Trophoblast cell (in vitro differentiated cells and primary cell): ENCODE data around the gene GBE1.

Source experiments
- DNase-seq, 2 donors: peaks; one replicate each; pipeline ENCODE4 v3.0.0-alpha.2; 2016
- H2AFZ ChIP-seq: 2 replicates; pipeline ENCODE4 v1.6.1; 2013; ENCODE audit warnings: low read length, moderate library complexity, mild to moderate bottlenecking; ENCODE audit not compliant: insufficient read depth, poor library complexity
- H2AK5ac ChIP-seq: 2 replicates; pipeline ENCODE4 v1.6.1; 2013; ENCODE audit warnings: mild to moderate bottlenecking, low read length
- H2BK120ac ChIP-seq: 2 replicates; pipeline ENCODE4 v1.6.1; 2013; ENCODE audit warnings: low read length, mild to moderate bottlenecking, moderate library complexity; ENCODE audit not compliant: insufficient read depth, poor library complexity
- H2BK12ac ChIP-seq: 2 replicates; pipeline ENCODE4 v1.6.1; 2013; ENCODE audit warnings: mild to moderate bottlenecking, low read length, moderate library complexity
- H2BK5ac ChIP-seq: 2 replicates; pipeline ENCODE4 v1.6.1; 2013; ENCODE audit warnings: low read length, low read depth, moderate library complexity, mild to moderate bottlenecking; ENCODE audit not compliant: poor library complexity
- H3K14ac ChIP-seq: 2 replicates; pipeline ENCODE4 v1.6.1; 2013; ENCODE audit warnings: mild to moderate bottlenecking, low read length
- H3K18ac ChIP-seq: 2 replicates; pipeline ENCODE4 v1.6.1; 2013; ENCODE audit warnings: mild to moderate bottlenecking, low read length
- H3K23ac ChIP-seq: 2 replicates; pipeline ENCODE4 v1.6.1; 2013; ENCODE audit warnings: low read length
- H3K27ac ChIP-seq: 2 replicates; pipeline ENCODE4 v1.5.1; 2013; ENCODE audit warnings: low read depth, mild to moderate bottlenecking, inconsistent platforms, low read length, moderate library complexity
- H3K27me3 ChIP-seq: 2 replicates; pipeline ENCODE4 v1.6.1; 2013; ENCODE audit warnings: inconsistent platforms, mild to moderate bottlenecking, low read length, moderate library complexity; ENCODE audit not compliant: insufficient read depth
- H3K36me3 ChIP-seq, 2 experiments: 1 replicate in 1 of 2; 2 replicates in 1 of 2; pipeline ENCODE4 v1.6.1; 2013; ENCODE audit warnings: low read length in 2 of 2, mild to moderate bottlenecking in 2 of 2, moderate library complexity in 1 of 2; ENCODE audit not compliant: insufficient read depth in 2 of 2, control insufficient read depth in 1 of 2
- H3K4ac ChIP-seq: 2 replicates; pipeline ENCODE4 v1.6.1; 2013; ENCODE audit warnings: low read depth, mild to moderate bottlenecking, low read length, moderate library complexity
- H3K4me1 ChIP-seq, 2 experiments: 1 replicate in 1 of 2; 2 replicates in 1 of 2; pipeline ENCODE4 v1.6.1; 2013; ENCODE audit warnings: low read length in 2 of 2, mild to moderate bottlenecking in 2 of 2, moderate library complexity in 1 of 2; ENCODE audit not compliant: insufficient read depth in 2 of 2, control insufficient read depth in 1 of 2
- H3K4me2 ChIP-seq: 2 replicates; pipeline ENCODE4 v1.6.1; 2013; ENCODE audit warnings: inconsistent platforms, mild to moderate bottlenecking, low read length, moderate library complexity
- H3K4me3 ChIP-seq: 2 replicates; pipeline ENCODE4 v1.5.1; 2013; ENCODE audit warnings: mild to moderate bottlenecking, low read depth, low read length, inconsistent platforms
- H3K79me1 ChIP-seq: one replicate; pipeline ENCODE4 v1.6.1; 2013; ENCODE audit warnings: low read length
- H3K79me2 ChIP-seq: 2 replicates; pipeline ENCODE4 v1.6.1; 2013; ENCODE audit warnings: low read length, mild to moderate bottlenecking; ENCODE audit not compliant: control insufficient read depth, insufficient read depth, poor library complexity
- H3K9ac ChIP-seq: 2 replicates; pipeline ENCODE4 v1.6.1; 2013; ENCODE audit warnings: mild to moderate bottlenecking, low read length
- H3K9me3 ChIP-seq: 2 replicates; pipeline ENCODE4 v1.6.1; 2013; ENCODE audit warnings: low read depth, mild to moderate bottlenecking, control low read depth, inconsistent platforms, low read length; ENCODE audit not compliant: insufficient read depth
- H4K12ac ChIP-seq: 2 replicates; pipeline ENCODE4 v1.6.1; 2013; ENCODE audit warnings: low read depth, mild to moderate bottlenecking, low read length, moderate library complexity
- H4K8ac ChIP-seq: 2 replicates; pipeline ENCODE4 v1.6.1; 2013; ENCODE audit warnings: low read depth, mild to moderate bottlenecking, low read length, moderate library complexity
- H4K91ac ChIP-seq: one replicate; pipeline ENCODE4 v1.6.1; 2013; ENCODE audit warnings: low read depth, mild to moderate bottlenecking, low read length, moderate library complexity
- WGBS: extraction: QIAGEN DNeasy Blood & Tissue Kit; methylation state at CpG from one replicate; pipeline ENCODE4 v1.1.7; 2013; ENCODE audit warnings: missing lambda C conversion rate; ENCODE audit not compliant: insufficient read length, insufficient coverage; ENCODE audit errors: extremely low coverage; 5-methylcytosine and 5-hydroxymethylcytosine counted together

Gene GBE1

GRCh38 chr3:81668283-81668682 is 93.2 kb downstream of the GBE1 start:
- DNase-seq = no peak
- no peak overlapping the region for H4K12ac ChIP-seq
- H2BK120ac ChIP-seq = no peak overlapping the region
- H2AFZ ChIP-seq = no peak overlapping the region
- no peak overlapping the region for H3K18ac ChIP-seq
- no peaks in the 10 kb centered on the region for H3K4me1 ChIP-seq
- WGBS = no CpG with 5 or more reads among the region's 3 CpGs
- no peak overlapping the region for H2BK12ac ChIP-seq
- H3K27ac ChIP-seq = no peak overlapping the region
- H3K79me2 ChIP-seq = no peaks in the 10 kb centered on the region
- H4K91ac ChIP-seq = no peak overlapping the region
- no peaks in the 10 kb centered on the region for H3K36me3 ChIP-seq
- H2BK5ac ChIP-seq = no peak overlapping the region
- no peak overlapping the region for H3K4ac ChIP-seq
- no peaks in the 10 kb centered on the region for H3K27me3 ChIP-seq
- H3K79me1 ChIP-seq = no peaks in the 10 kb centered on the region
- no peak overlapping the region for H3K23ac ChIP-seq
- no peak overlapping the region for H2AK5ac ChIP-seq
- no peak overlapping the region for H3K4me3 ChIP-seq
- no peak overlapping the region for H4K8ac ChIP-seq
- H3K9me3 ChIP-seq = no peaks in the 10 kb centered on the region
- no peak overlapping the region for H3K14ac ChIP-seq
- no peak overlapping the region for H3K4me2 ChIP-seq
- no peak overlapping the region for H3K9ac ChIP-seq

GRCh38 chr3:81666502-81667121 is 94.8 kb downstream of the GBE1 start:
- H4K8ac ChIP-seq = no peak overlapping the region
- H2AK5ac ChIP-seq = no peak overlapping the region
- H3K14ac ChIP-seq = no peak overlapping the region
- no peak overlapping the region for H3K4ac ChIP-seq
- H3K79me1 ChIP-seq = no peaks in the 10 kb centered on the region
- H4K12ac ChIP-seq = no peak overlapping the region
- no peak overlapping the region for H3K23ac ChIP-seq
- no peak overlapping the region for H2BK120ac ChIP-seq
- no peak overlapping the region for H2BK12ac ChIP-seq
- no peaks in the 10 kb centered on the region for H3K79me2 ChIP-seq
- no peak overlapping the region for H3K9ac ChIP-seq
- DNase-seq = peak in 1 of 2 donors; percentile 47
- H3K4me2 ChIP-seq = no peak overlapping the region
- H4K91ac ChIP-seq = no peak overlapping the region
- H3K27me3 ChIP-seq = no peaks in the 10 kb centered on the region
- H3K4me3 ChIP-seq = no peak overlapping the region
- H3K36me3 ChIP-seq = no peaks in the 10 kb centered on the region
- no peak overlapping the region for H3K18ac ChIP-seq
- no peak overlapping the region for H2AFZ ChIP-seq
- H2BK5ac ChIP-seq = no peak overlapping the region
- H3K4me1 ChIP-seq = no peaks in the 10 kb centered on the region
- no peak overlapping the region for H3K27ac ChIP-seq
- no peaks in the 10 kb centered on the region for H3K9me3 ChIP-seq

- Histone ChIP-seq H2AK5ac (no peak overlapping the region), H3K4me2 (no peak overlapping the region), H3K36me3 (no peaks in the 10 kb centered on the region), H4K91ac (no peak overlapping the region), H3K9me3 (no peaks in the 10 kb centered on the region), H2BK120ac (no peak overlapping the region), H4K12ac (no peak overlapping the region), H3K18ac (no peak overlapping the region), H2AFZ (no peak overlapping the region), H3K23ac (no peak overlapping the region), H4K8ac (no peak overlapping the region), H3K79me1 (no peaks in the 10 kb centered on the region), H2BK12ac (no peak overlapping the region), H3K79me2 (no peaks in the 10 kb centered on the region), H3K14ac (no peak overlapping the region), H2BK5ac (no peak overlapping the region), H3K27me3 (no peaks in the 10 kb centered on the region), H3K4me3 (no peak overlapping the region), H3K27ac (no peak overlapping the region), H3K9ac (no peak overlapping the region), H3K4me1 (no peaks in the 10 kb centered on the region), H3K4ac (no peak overlapping the region)
- DNase-seq = no peak
- no CpG with 5 or more reads among the region's 10 CpGs for WGBS
Observed at GRCh38 chr3:81663114-81663513, 98.3 kb downstream of the GBE1 start.

GRCh38 chr3:81660036-81660435 is 101.4 kb downstream of the GBE1 start:
- Histone ChIP-seq H3K4me2 (no peak overlapping the region), H2BK120ac (no peak overlapping the region), H4K12ac (no peak overlapping the region), H3K36me3 (no peaks in the 10 kb centered on the region), H3K4me1 (no peaks in the 10 kb centered on the region), H3K27ac (no peak overlapping the region), H2BK12ac (no peak overlapping the region), H3K4ac (no peak overlapping the region), H2BK5ac (no peak overlapping the region), H3K4me3 (no peak overlapping the region), H3K9ac (no peak overlapping the region), H3K79me2 (no peaks in the 10 kb centered on the region), H3K23ac (no peak overlapping the region), H3K14ac (no peak overlapping the region), H3K79me1 (no peaks in the 10 kb centered on the region), H3K18ac (no peak overlapping the region), H4K8ac (no peak overlapping the region), H3K27me3 (no peaks in the 10 kb centered on the region), H4K91ac (no peak overlapping the region), H2AFZ (no peak overlapping the region), H3K9me3 (no peaks in the 10 kb centered on the region), H2AK5ac (no peak overlapping the region)
- 100% methylated on average over 1 of the region's 1 CpG for WGBS
- no peak for DNase-seq
